ENCODE results near the gene TXK. TPM values are rescaled to one million over a fixed set of nuclear protein-coding genes. Genes with fewer than 3 reads are reported as not detected.

TXK gene
- total RNA-seq, 1 experiment from 2014 or later = 2.6 TPM

- ChIA-PET POLR2A (ENCODE audit: unreplicated experiment) (interaction anchor here (0.6 kb wide), 1 partner anchor 37 kb away, joined by 9 read pairs; no protein-coding TSS in a partner anchor), CTCF (interaction anchor here (0.6 to 1.0 kb wide), 3 partner anchors 12 to 769 kb away, joined by 3 to 4 read pairs (median 3); no protein-coding TSS in a partner anchor)
- Histone ChIP-seq H3F3A (ENCODE audit: insufficient read depth, low read depth) (no peaks in the 10 kb centered on the region; the same call in none of the 2 replicates), H2AFZ (no peak overlapping the region), H3K27me3 (ENCODE audit: insufficient read depth, low read depth) (no peaks in the 10 kb centered on the region), H3K79me2 (ENCODE audit: low read depth) (no peaks in the 10 kb centered on the region), H3K36me3 (ENCODE audit: low read depth) (peaks cover 41% of the 10 kb centered on the region), H3K4me1 (replicated peaks; ENCODE audit: insufficient read depth) (peaks cover 20% of the 10 kb centered on the region), H3K9me3 (ENCODE audit: insufficient read depth, low read depth) (no peaks in the 10 kb centered on the region), H3K4me2 (no peak overlapping the region), H3K4me3 (no peak overlapping the region), H4K20me1 (ENCODE audit: insufficient read depth) (no peaks in the 10 kb centered on the region), H3K27ac (no peak overlapping the region), H3K9me2 (ENCODE audit: insufficient read depth) (no peaks in the 10 kb centered on the region)
- DNase-seq = no peak
- intact Hi-C loops (cut with micrococcal nuclease; ENCODE audit: unreplicated experiment) = no loop called here
- BruUV-seq (replicated peaks) = no TSS peak
- TF ChIP-seq EZH2 (IDR thresholded peaks at IDR 0.05; ENCODE audit: low read depth) = no peak
- peak; percentile 76 for TF ChIP-seq CTCF (conservative IDR thresholded peaks at IDR 0.05)
Observed at GRCh38 chr4:48033825-48034413, 100.1 kb downstream of the TXK start.

DNA sequence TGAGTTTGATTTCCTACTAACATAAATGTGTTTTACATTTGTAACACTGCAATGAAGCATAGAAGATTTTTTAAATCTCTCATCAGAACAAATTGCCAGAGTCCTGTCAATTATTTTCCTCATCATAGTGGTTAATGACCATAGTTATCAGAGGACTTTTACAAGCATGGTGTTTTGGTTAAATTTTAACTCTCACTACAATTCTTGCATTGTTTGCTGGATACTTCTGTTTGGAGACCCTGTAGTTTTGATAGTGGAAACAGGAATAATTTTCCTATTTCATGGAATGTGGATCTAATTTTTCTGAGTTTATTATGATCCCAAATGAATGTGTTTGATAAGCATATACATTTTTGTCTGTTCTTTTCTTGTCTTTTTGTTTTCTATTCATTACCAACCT is 100.6 kb downstream of the TXK start:
- Histone ChIP-seq H3F3A (ENCODE audit: insufficient read depth, low read depth) (no peaks in the 10 kb centered on the region; the same call in none of the 2 replicates), H3K27me3 (ENCODE audit: insufficient read depth, low read depth) (no peaks in the 10 kb centered on the region), H3K4me1 (replicated peaks; ENCODE audit: insufficient read depth) (peaks cover 20% of the 10 kb centered on the region), H3K9me2 (ENCODE audit: insufficient read depth) (no peaks in the 10 kb centered on the region), H3K27ac (peak overlapping the region; percentile 77), H2AFZ (no peak overlapping the region), H3K36me3 (ENCODE audit: low read depth) (peaks cover 46% of the 10 kb centered on the region), H3K9me3 (ENCODE audit: insufficient read depth, low read depth) (no peaks in the 10 kb centered on the region), H3K79me2 (ENCODE audit: low read depth) (no peaks in the 10 kb centered on the region), H3K4me3 (no peak overlapping the region), H4K20me1 (ENCODE audit: insufficient read depth) (no peaks in the 10 kb centered on the region), H3K4me2 (no peak overlapping the region)
- ChIA-PET CTCF (no interaction called here), POLR2A (ENCODE audit: unreplicated experiment) (no interaction called here)
- no TSS peak for BruUV-seq (replicated peaks)
- TF ChIP-seq CTCF (conservative IDR thresholded peaks at IDR 0.05) (no peak), EZH2 (IDR thresholded peaks at IDR 0.05; ENCODE audit: low read depth) (no peak)
- intact Hi-C loops (cut with micrococcal nuclease; ENCODE audit: unreplicated experiment) = no loop called here
- DNase-seq = no peak

- H3K4me2 ChIP-seq = peak overlapping the region; percentile 30
- H3K9me2 ChIP-seq (ENCODE audit: insufficient read depth) = no peaks in the 10 kb centered on the region
- POLR2A ChIA-PET (ENCODE audit: unreplicated experiment) = interaction anchor here (0.6 kb wide), 1 partner anchor 309 kb away, joined by 11 read pairs; the partner anchor contains the start of gene SLAIN2
- peaks cover 20% of the 10 kb centered on the region for H3K4me1 ChIP-seq (replicated peaks; ENCODE audit: insufficient read depth)
- no peaks in the 10 kb centered on the region for H4K20me1 ChIP-seq (ENCODE audit: insufficient read depth)
- peak overlapping the region; percentile 77 for H3K27ac ChIP-seq
- no peak overlapping the region for H2AFZ ChIP-seq
- H3K27me3 ChIP-seq (ENCODE audit: insufficient read depth, low read depth) = no peaks in the 10 kb centered on the region
- no peak overlapping the region for H3K4me3 ChIP-seq
- H3K79me2 ChIP-seq (ENCODE audit: low read depth) = no peaks in the 10 kb centered on the region
- no peak for DNase-seq
- TF ChIP-seq EZH2 (IDR thresholded peaks at IDR 0.05; ENCODE audit: low read depth) = no peak
- TF ChIP-seq CTCF (conservative IDR thresholded peaks at IDR 0.05) = no peak
- no peaks in the 10 kb centered on the region; the same call in none of the 2 replicates for H3F3A ChIP-seq (ENCODE audit: insufficient read depth, low read depth)
- intact Hi-C loops (cut with micrococcal nuclease; ENCODE audit: unreplicated experiment) = no loop called here
- CTCF ChIA-PET = no interaction called here
- peaks cover 53% of the 10 kb centered on the region for H3K36me3 ChIP-seq (ENCODE audit: low read depth)
- no TSS peak for BruUV-seq (replicated peaks)
- H3K9me3 ChIP-seq (ENCODE audit: insufficient read depth, low read depth) = no peaks in the 10 kb centered on the region
Observed at GRCh38 chr4:48032721-48033120, 101.3 kb downstream of the TXK start.
